ENCODE data around the gene HNRNPF. TPM values are rescaled to one million over a fixed set of nuclear protein-coding genes. Genes with fewer than 3 reads are reported as not detected.
"Not testable (repeated sequence)": the region's sequence is repeated elsewhere in the genome, so short reads cannot be mapped to it uniquely, and the experiment has no call there.

The HNRNPF gene
- total RNA-seq, 1 donor from 2014 or later: 101 TPM

GRCh38 chr10:43424416-43424815 is 15.4 kb upstream of the HNRNPF start:
- DNase-seq (ENCODE audit: low spot score in 2 of 2): no peak
- no peak overlapping the region for H3K27ac ChIP-seq
- intact Hi-C loops (cut with DNase I): no loop called here

GRCh38 chr10:43421944-43422343 is 13.0 kb upstream of the HNRNPF start:
- H3K9me3 ChIP-seq; H3K27me3 ChIP-seq; H3K36me3 ChIP-seq; H3K4me3 ChIP-seq; DNase-seq (ENCODE audit: low spot score in 2 of 2): not testable (repeated sequence)
- Histone ChIP-seq H3K4me1 (peaks cover 0 to 12% of the 10 kb centered on the region in 2 donors), H3K27ac (peak overlapping the region; percentile 94 to 95)
- intact Hi-C loops (cut with DNase I): loop anchor here (2.0 kb wide), 1 partner anchor 25 kb away; no protein-coding TSS in a partner anchor

More at GRCh38 chr10:43424416-43424815, 15.4 kb upstream of the HNRNPF start:
- Histone ChIP-seq H3K9me3 (no peaks in the 10 kb centered on the region), H3K36me3 (no peaks in the 10 kb centered on the region), H3K4me3 (no peak overlapping the region), H3K4me1 (peaks cover 0 to 12% of the 10 kb centered on the region in 2 donors), H3K27me3 (no peaks in the 10 kb centered on the region)
- no peak for TF ChIP-seq CTCF (IDR thresholded peaks at IDR 0.05)

- Histone ChIP-seq H3K4me3 (peak overlapping the region; percentile 72 to 73), H3K36me3 (no peaks in the 10 kb centered on the region), H3K4me1 (peaks cover 0 to 12% of the 10 kb centered on the region in 2 donors), H3K9me3 (no peaks in the 10 kb centered on the region), H3K27me3 (no peaks in the 10 kb centered on the region), H3K27ac (peak overlapping the region; percentile 94 to 95)
- intact Hi-C loops (cut with DNase I): loop anchor here (2.0 kb wide), 1 partner anchor 25 kb away; no protein-coding TSS in a partner anchor
- TF ChIP-seq CTCF (IDR thresholded peaks at IDR 0.05): no peak
- DNase-seq (ENCODE audit: low spot score in 2 of 2): no peak
Measured at GRCh38 chr10:43421519-43421918, 12.5 kb upstream of the HNRNPF start.

GRCh38 chr10:43421201-43421507 is 12.2 kb upstream of the HNRNPF start:
- H3K27me3 ChIP-seq: no peaks in the 10 kb centered on the region
- H3K4me3 ChIP-seq: peak overlapping the region; percentile 72 to 73
- no peak for TF ChIP-seq CTCF (IDR thresholded peaks at IDR 0.05)
- peak overlapping the region; percentile 94 to 95 for H3K27ac ChIP-seq
- H3K9me3 ChIP-seq: no peaks in the 10 kb centered on the region
- DNase-seq (ENCODE audit: low spot score in 2 of 2): no peak
- peaks cover 0 to 12% of the 10 kb centered on the region in 2 donors for H3K4me1 ChIP-seq
- intact Hi-C loops (cut with DNase I): loop anchor here (2.0 kb wide), 1 partner anchor 24 kb away; no protein-coding TSS in a partner anchor
- no peaks in the 10 kb centered on the region for H3K36me3 ChIP-seq

GRCh38 chr10:43420369-43421200 is 11.6 kb upstream of the HNRNPF start:
- peak; percentile 63 to 94 for DNase-seq (ENCODE audit: low spot score in 2 of 2)
- intact Hi-C loops (cut with DNase I): loop anchor here (1.0 to 2.0 kb wide), 3 partner anchors 11 to 24 kb away; partner anchors contain the start of gene HNRNPF
- Histone ChIP-seq H3K27me3 (no peaks in the 10 kb centered on the region), H3K27ac (peak overlapping the region; percentile 94 to 95), H3K36me3 (no peaks in the 10 kb centered on the region), H3K9me3 (no peaks in the 10 kb centered on the region), H3K4me1 (peaks cover 0 to 12% of the 10 kb centered on the region in 2 donors), H3K4me3 (peak overlapping the region; percentile 72 to 73)
- peak in 1 of 3 experiments; percentile 14 for TF ChIP-seq CTCF (IDR thresholded peaks at IDR 0.05)

GRCh38 chr10:43419997-43420368 is 11.0 kb upstream of the HNRNPF start:
- no peak for TF ChIP-seq CTCF (IDR thresholded peaks at IDR 0.05)
- H3K4me1 ChIP-seq: peaks cover 0 to 12% of the 10 kb centered on the region in 2 donors
- H3K27ac ChIP-seq: peak overlapping the region; percentile 94 to 95
- no peaks in the 10 kb centered on the region for H3K36me3 ChIP-seq
- H3K9me3 ChIP-seq: no peaks in the 10 kb centered on the region
- DNase-seq (ENCODE audit: low spot score in 2 of 2): no peak
- peak overlapping the region; percentile 72 to 73 for H3K4me3 ChIP-seq
- intact Hi-C loops (cut with DNase I): loop anchor here (1.0 to 2.0 kb wide), 3 partner anchors 11 to 23 kb away; partner anchors contain the start of gene HNRNPF
- H3K27me3 ChIP-seq: no peaks in the 10 kb centered on the region

Data from ascending aorta (tissue), 2 donors.